Measurements from ENCODE around the gene BABAM2.

GRCh38 chr2:28334527-28334894 is 444.0 kb downstream of the BABAM2 start:
- TF ChIP-seq RCOR1 (IDR thresholded peaks at IDR 0.05; ENCODE audit: insufficient replicate concordance, low read length) (no peak), CTCF (conservative IDR thresholded peaks at IDR 0.05; ENCODE audit: low read depth, low read length) (no peak), POLR2A (IDR thresholded peaks at IDR 0.05; ENCODE audit: low read depth, low read length) (no peak), CHD1 (IDR thresholded peaks at IDR 0.05; ENCODE audit: low read depth, low read length) (no peak), MAZ (IDR thresholded peaks at IDR 0.05; ENCODE audit: borderline replicate concordance, low read depth, low read length) (no peak), BHLHE40 (IDR thresholded peaks at IDR 0.05; ENCODE audit: low read depth, low read length) (no peak), FOS (IDR thresholded peaks at IDR 0.05; ENCODE audit: low read depth, low read length) (no peak)
